Measurements from ENCODE around the gene DUSP16.

Gene DUSP16

GRCh38 chr12:12469386-12469785, 93.3 kb downstream of the DUSP16 start:
- DNase-seq (ENCODE audit: low read depth) = no peak

- DNase-seq (ENCODE audit: low read depth) = no peak
These were observed 94.1 kb downstream of the DUSP16 start for GRCh38 chr12:12468575-12468974.

- no peak for DNase-seq (ENCODE audit: low read depth)
These were observed 94.9 kb downstream of the DUSP16 start for GRCh38 chr12:12467688-12468261.

GRCh38 chr12:12467264-12467663, 95.4 kb downstream of the DUSP16 start:
- no peak for DNase-seq (ENCODE audit: low read depth)

GRCh38 chr12:12466157-12466556, 96.5 kb downstream of the DUSP16 start:
- no peak for DNase-seq (ENCODE audit: low read depth)

- DNase-seq (ENCODE audit: low read depth) = no peak
These were observed 97.1 kb downstream of the DUSP16 start for GRCh38 chr12:12465522-12465921.

GRCh38 chr12:12461923-12462315, 100.7 kb downstream of the DUSP16 start:
- no peak for DNase-seq (ENCODE audit: low read depth)

- DNase-seq (ENCODE audit: low read depth) = no peak
These were observed 101.4 kb downstream of the DUSP16 start for GRCh38 chr12:12460935-12461922.

- DNase-seq (ENCODE audit: low read depth) = no peak
These were observed 106.0 kb downstream of the DUSP16 start for GRCh38 chr12:12456637-12457036.

- DNase-seq (ENCODE audit: low read depth) = no peak
These were observed 108.3 kb downstream of the DUSP16 start for GRCh38 chr12:12454315-12454714.

GRCh38 chr12:12453635-12454034, 109.0 kb downstream of the DUSP16 start:
- DNase-seq (ENCODE audit: low read depth) = no peak

- no peak for DNase-seq (ENCODE audit: low read depth)
These were observed 110.2 kb downstream of the DUSP16 start for GRCh38 chr12:12452326-12452902.

- DNase-seq (ENCODE audit: low read depth) = no peak
These were observed 111.6 kb downstream of the DUSP16 start for GRCh38 chr12:12451098-12451497.

- no peak for DNase-seq (ENCODE audit: low read depth)
These were observed 112.6 kb downstream of the DUSP16 start for GRCh38 chr12:12450043-12450471.

- no peak for DNase-seq (ENCODE audit: low read depth)
These were observed 113.1 kb downstream of the DUSP16 start for GRCh38 chr12:12449533-12450025.

GRCh38 chr12:12447837-12448236, 114.8 kb downstream of the DUSP16 start:
- DNase-seq (ENCODE audit: low read depth) = no peak

GRCh38 chr12:12447236-12447635, 115.4 kb downstream of the DUSP16 start:
- DNase-seq (ENCODE audit: low read depth) = no peak

GRCh38 chr12:12446786-12447185, 115.9 kb downstream of the DUSP16 start:
- no peak for DNase-seq (ENCODE audit: low read depth)

GRCh38 chr12:12445882-12446181, 116.8 kb downstream of the DUSP16 start:
- DNase-seq (ENCODE audit: low read depth) = no peak

GRCh38 chr12:12445165-12445881, 117.3 kb downstream of the DUSP16 start:
- no peak for DNase-seq (ENCODE audit: low read depth)

GRCh38 chr12:12443431-12443878, 119.2 kb downstream of the DUSP16 start:
- DNase-seq (ENCODE audit: low read depth) = no peak

GRCh38 chr12:12442548-12443071, 120.1 kb downstream of the DUSP16 start:
- DNase-seq (ENCODE audit: low read depth) = no peak

Measured in CMK (cell line).